SU-DHL-6 (cell line): Measurements from ENCODE around the gene GATM.

Experiments
- EZH2phosphoT487 ChIP-seq: fragments of 200-600 bp; sonication (generic), shearing (Covaris generic); conservative IDR thresholded peaks from 2 replicates; pipeline ENCODE4 v1.6.1; 2018; ENCODE audit warnings: mild to moderate bottlenecking, antibody characterized with exemption, low read length, moderate library complexity, mixed read lengths
- TF ChIP-seq, protein P1 (sequence below): fragments of 200-600 bp; sonication (generic); IDR thresholded peaks from one replicate; pipeline ENCODE4 v1.5.1; 2017; ENCODE audit warnings: antibody characterized with exemption, mild to moderate bottlenecking, low read length, moderate library complexity; ENCODE audit not compliant: insufficient read depth, poor library complexity, severe bottlenecking

DNA sequence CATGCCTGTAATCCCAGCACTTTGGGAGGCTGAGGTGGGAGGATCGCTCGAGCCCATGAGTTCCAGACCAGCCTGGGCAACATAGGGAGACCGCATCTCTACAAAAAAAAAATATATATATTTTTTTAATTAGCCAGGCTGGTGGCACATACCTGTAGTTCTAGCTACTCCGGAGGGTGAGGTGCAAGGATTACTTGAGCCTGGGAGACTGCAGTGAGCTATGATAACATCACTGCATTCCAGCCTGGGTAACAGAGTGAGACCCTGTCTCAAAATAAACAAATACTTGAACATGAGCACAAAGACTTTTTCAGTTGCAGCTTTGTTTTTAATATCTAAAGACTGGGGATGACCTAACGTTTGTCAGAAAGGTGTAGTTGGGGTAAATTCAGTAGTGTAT, 31.3 kb upstream of the GATM start:
- TF ChIP-seq, protein P1, sequence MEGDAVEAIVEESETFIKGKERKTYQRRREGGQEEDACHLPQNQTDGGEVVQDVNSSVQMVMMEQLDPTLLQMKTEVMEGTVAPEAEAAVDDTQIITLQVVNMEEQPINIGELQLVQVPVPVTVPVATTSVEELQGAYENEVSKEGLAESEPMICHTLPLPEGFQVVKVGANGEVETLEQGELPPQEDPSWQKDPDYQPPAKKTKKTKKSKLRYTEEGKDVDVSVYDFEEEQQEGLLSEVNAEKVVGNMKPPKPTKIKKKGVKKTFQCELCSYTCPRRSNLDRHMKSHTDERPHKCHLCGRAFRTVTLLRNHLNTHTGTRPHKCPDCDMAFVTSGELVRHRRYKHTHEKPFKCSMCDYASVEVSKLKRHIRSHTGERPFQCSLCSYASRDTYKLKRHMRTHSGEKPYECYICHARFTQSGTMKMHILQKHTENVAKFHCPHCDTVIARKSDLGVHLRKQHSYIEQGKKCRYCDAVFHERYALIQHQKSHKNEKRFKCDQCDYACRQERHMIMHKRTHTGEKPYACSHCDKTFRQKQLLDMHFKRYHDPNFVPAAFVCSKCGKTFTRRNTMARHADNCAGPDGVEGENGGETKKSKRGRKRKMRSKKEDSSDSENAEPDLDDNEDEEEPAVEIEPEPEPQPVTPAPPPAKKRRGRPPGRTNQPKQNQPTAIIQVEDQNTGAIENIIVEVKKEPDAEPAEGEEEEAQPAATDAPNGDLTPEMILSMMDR: no peak
- TF ChIP-seq EZH2phosphoT487: no peak
